Thoracic aorta (tissue), 2 donors: ENCODE measurements around the gene MBD3. TPM values are rescaled to one million over a fixed set of nuclear protein-coding genes. Genes with fewer than 3 reads are reported as not detected.
A peak's percentile ranks its signal among the peaks of the same experiment; 100 is the strongest.
"Not testable (repeated sequence)": the region's sequence is repeated elsewhere in the genome, so short reads cannot be mapped to it uniquely, and the experiment has no call there.

Source experiments
- ATAC-seq: fragments of 150-250 bp; one replicate; pipeline ENCODE4 v1.8.0; 2017; ENCODE audit warnings: low read depth; ENCODE audit not compliant: insufficient number of reproducible peaks, low FRiP score
- DNase-seq: peaks from one replicate; pipeline ENCODE4 v3.0.0-alpha.2; 2020; ENCODE audit warnings: low spot score
- H3K27ac ChIP-seq, 2 donors: fragments of 200-600 bp; sonication (generic); 1 replicate in 1 of 2; 2 replicates in 1 of 2; pipeline ENCODE4 v1.5.1; 2016; ENCODE audit warnings: mild to moderate bottlenecking in 2 of 2, moderate library complexity in 2 of 2
- H3K27me3 ChIP-seq: fragments of 200-600 bp; sonication (generic); replicated peaks from 2 replicates; pipeline ENCODE4 v1.6.0; 2016; ENCODE audit warnings: mild to moderate bottlenecking; ENCODE audit not compliant: insufficient read depth
- H3K36me3 ChIP-seq: fragments of 200-600 bp; sonication (generic); one replicate; pipeline ENCODE4 v1.5.1; 2016
- H3K4me1 ChIP-seq, 2 donors: fragments of 200-600 bp; sonication (generic); 1 replicate in 1 of 2; 2 replicates in 1 of 2; pipeline versions ENCODE4 v1.5.1 to v1.6.0; 2016; ENCODE audit warnings: low read depth in 2 of 2, mild to moderate bottlenecking in 1 of 2; ENCODE audit not compliant: control insufficient read depth in 1 of 2
- H3K4me3 ChIP-seq: fragments of 200-600 bp; sonication (generic); 2 replicates; pipeline ENCODE4 v1.5.1; 2016; ENCODE audit warnings: mild to moderate bottlenecking
- H3K9me3 ChIP-seq: fragments of 200-600 bp; sonication (generic); 2 replicates; pipeline ENCODE4 v1.5.1; 2016
- total RNA-seq, 2 donors: library from RNA; depleted of rRNA; stranded (reverse); fragments of >200 nt; gene quantifications; one replicate each; pipeline versions ENCODE4 v1.1.0 to v1.2.3, GENCODE V29; 2016
- TF ChIP-seq, protein P1 (sequence below): fragments of 200-600 bp; sonication (generic); IDR thresholded peaks from one replicate; pipeline ENCODE4 v1.5.1; 2019; ENCODE audit warnings: antibody characterized with exemption

The MBD3 gene, protein sequence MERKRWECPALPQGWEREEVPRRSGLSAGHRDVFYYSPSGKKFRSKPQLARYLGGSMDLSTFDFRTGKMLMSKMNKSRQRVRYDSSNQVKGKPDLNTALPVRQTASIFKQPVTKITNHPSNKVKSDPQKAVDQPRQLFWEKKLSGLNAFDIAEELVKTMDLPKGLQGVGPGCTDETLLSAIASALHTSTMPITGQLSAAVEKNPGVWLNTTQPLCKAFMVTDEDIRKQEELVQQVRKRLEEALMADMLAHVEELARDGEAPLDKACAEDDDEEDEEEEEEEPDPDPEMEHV
- total RNA-seq = 100 to 1,000 TPM in 1 of 2 donors, 10 to 100 TPM in 1; 97.8 to 102 TPM

DNA sequence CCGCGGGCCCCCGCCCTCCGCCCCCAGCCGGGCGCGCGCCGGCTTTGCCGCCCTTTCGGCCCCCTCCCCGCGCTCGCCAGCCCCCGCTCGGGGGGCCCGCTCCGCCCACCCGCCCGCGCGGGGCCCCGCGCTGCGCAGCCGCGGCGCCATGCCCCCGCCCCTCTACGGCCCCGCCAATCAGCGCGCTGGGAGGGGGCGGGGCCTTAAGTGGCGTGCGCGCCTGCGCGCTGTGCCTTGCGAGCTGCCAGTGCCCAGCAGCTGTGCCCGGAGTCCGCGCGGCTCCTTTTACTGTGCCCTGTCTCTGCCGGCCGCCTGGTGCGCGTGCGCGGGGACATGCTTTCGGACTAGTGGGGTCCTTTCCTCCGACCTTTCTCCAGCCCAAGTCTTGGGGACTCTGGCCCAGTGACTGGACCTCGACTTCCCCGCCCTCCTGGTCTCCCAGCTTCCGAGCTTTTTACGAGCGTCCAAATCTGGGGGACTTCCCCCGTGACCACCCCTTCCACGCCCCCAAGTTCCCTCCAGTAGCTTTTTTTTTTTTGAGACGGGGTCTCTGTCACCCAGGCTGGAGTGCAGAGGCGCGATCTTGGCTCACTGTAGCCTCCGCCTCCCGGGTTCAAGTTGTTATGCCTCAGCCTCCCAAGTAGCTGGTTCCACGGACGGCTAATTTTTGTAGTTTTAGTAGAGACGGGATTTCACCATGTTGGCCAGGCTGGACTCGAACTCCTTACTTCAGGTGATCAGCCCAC, at the start of gene MBD3:
Gene MBD3, minus strand, starts transcription at position 111 of the 746 bp plus-strand sequence. CDS start 234 bp downstream, outside the sequence.
- Histone ChIP-seq H3K4me3 (peak within 1 kb of the TSS; percentile 85), H3K27ac (peak within 1 kb of the TSS; percentile 74 to 76), H3K4me1 (peaks cover 10 to 26% of the 10 kb centered on the region in 2 donors), H3K36me3 (peaks cover 25% of the 10 kb centered on the region), H3K27me3 (no peaks in the 10 kb centered on the region), H3K9me3 (no peaks in the 10 kb centered on the region)
- TF ChIP-seq, protein P1, sequence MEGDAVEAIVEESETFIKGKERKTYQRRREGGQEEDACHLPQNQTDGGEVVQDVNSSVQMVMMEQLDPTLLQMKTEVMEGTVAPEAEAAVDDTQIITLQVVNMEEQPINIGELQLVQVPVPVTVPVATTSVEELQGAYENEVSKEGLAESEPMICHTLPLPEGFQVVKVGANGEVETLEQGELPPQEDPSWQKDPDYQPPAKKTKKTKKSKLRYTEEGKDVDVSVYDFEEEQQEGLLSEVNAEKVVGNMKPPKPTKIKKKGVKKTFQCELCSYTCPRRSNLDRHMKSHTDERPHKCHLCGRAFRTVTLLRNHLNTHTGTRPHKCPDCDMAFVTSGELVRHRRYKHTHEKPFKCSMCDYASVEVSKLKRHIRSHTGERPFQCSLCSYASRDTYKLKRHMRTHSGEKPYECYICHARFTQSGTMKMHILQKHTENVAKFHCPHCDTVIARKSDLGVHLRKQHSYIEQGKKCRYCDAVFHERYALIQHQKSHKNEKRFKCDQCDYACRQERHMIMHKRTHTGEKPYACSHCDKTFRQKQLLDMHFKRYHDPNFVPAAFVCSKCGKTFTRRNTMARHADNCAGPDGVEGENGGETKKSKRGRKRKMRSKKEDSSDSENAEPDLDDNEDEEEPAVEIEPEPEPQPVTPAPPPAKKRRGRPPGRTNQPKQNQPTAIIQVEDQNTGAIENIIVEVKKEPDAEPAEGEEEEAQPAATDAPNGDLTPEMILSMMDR = no peak
- ATAC-seq = peak; percentile 97
- DNase-seq = peak; percentile 75

DNA sequence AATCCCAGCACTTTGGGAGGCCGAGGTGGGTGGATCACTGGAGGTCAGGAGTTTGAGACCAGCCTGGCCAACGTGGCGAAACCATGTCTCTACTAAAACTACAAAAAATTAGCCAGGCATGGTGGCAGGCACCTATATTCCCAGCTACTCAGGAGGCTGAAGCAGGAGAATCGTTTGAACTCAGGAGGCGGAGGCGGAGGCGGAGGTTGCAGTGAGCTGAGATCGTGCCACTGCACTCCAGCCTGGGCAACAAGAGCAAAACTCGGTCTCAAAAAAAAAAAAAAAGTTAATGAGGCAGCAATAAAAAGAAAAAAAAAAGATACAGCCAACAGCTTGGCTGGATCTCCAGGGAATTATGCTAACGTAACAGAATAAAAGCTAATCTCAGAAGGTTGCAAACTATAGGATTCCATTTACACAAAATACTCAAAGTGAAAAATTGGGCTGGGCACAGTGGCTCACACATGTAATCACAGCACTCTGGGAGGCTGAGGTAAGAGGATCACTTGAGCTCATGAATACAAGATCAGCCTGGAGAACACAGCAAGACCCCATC, 48.3 kb upstream of the MBD3 start:
- ATAC-seq, H3K4me3 ChIP-seq, H3K27ac ChIP-seq, H3K36me3 ChIP-seq, H3K4me1 ChIP-seq, H3K9me3 ChIP-seq, H3K27me3 ChIP-seq, DNase-seq: not testable (repeated sequence)

DNA sequence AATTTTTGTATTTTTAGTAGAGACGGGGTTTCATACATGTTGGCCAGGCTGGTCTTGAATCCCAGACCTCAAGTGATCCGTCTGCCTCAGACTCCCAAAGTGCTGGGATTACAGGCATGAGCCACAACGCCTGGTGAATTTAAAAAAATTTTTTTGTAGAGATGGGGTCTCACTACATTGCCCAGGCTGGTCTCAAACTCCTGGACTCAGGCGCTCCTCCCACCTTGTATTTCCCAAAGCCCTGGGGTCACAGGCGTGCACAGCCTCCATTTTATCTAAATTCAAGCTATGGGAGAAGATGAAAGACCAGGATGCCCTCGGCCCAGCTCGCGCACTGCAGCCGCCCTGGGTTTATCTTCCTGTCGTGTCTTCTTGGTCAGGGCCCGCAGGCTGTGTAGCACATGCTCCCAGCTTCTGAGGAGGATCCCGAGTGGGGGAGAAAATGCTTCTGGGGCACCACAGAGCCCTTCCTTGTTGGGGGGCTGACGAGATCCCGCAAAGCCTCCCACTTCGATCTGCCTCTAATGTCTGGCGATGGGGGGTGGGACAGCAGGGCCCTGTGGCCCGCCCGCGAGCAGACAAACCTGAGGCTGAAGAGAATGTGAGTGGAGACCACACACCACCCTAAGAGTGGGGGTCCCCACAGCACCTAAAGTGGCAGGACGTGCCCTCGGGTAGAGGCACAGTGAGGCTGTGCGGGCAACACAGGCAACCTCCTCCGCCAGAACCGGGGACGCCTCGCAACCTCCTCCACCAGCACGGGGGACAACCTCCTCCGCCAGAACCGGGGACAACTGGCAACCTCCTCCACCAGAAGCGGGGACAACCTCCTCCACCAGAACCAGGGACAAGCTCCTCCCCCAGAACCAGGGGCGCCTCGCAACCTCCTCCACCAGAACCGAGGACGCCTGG, 43.9 kb upstream of the MBD3 start:
- Histone ChIP-seq H3K9me3 (no peaks in the 10 kb centered on the region), H3K4me1 (no peaks in the 10 kb centered on the region), H3K4me3 (no peak overlapping the region), H3K27me3 (no peaks in the 10 kb centered on the region), H3K27ac (no peak overlapping the region), H3K36me3 (peaks cover 4% of the 10 kb centered on the region)
- DNase-seq (no peak), ATAC-seq (no peak)
- TF ChIP-seq, protein P1 = no peak

DNA sequence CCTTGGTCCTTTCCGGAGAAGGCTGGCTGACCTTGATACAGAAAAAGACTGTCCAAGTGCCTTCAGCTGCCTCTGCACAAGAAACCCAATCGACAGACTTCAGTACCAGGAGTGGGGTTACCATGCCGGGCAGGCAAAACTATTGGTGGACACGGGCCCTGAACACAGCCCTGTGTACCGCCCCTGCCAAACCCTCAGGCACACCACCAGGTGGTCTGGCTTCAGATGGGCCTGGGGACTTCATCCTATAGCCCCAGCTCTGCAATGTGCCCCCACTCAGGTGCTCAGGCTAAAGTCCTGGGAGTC, 42.2 kb upstream of the MBD3 start:
- no peak for ATAC-seq
- Histone ChIP-seq H3K36me3 (peaks cover 4% of the 10 kb centered on the region), H3K4me1 (no peaks in the 10 kb centered on the region)

More for the DNA sequence above, 42.2 kb upstream of the MBD3 start:
- Histone ChIP-seq H3K9me3 (no peaks in the 10 kb centered on the region), H3K27ac (no peak overlapping the region), H3K27me3 (no peaks in the 10 kb centered on the region), H3K4me3 (no peak overlapping the region)
- no peak for DNase-seq
- TF ChIP-seq, protein P1 = no peak
